Measurements from ENCODE around the gene SCN4A. TPM values are rescaled to one million over a fixed set of nuclear protein-coding genes. Genes with fewer than 3 reads are reported as not detected.
"Not testable (repeated sequence)": the region's sequence is repeated elsewhere in the genome, so short reads cannot be mapped to it uniquely, and the experiment has no call there.

Gene SCN4A
- total RNA-seq, 3 donors from 2014 or later (not counting 1 experiment from before 2014, with no cell fraction given) = 0.10 to 0.14 (median 0.14) TPM

GRCh38 chr17:63919311-63919723 is 53.4 kb downstream of the SCN4A start:
- H3K36me3 ChIP-seq (ENCODE audit: control insufficient read depth, insufficient read depth, low read length) = no peaks in the 10 kb centered on the region
- DNase-seq = peak; percentile 64 to 91
- 48% methylated on average over 8 of the region's 8 CpGs for WGBS (ENCODE audit: insufficient coverage)
- H3K4me3 Mint-ChIP-seq = no peak overlapping the region
- H3K27ac Mint-ChIP-seq = peak overlapping the region in 1 of 2 donors; percentile 68
- H3K9me3 Mint-ChIP-seq = no peaks in the 10 kb centered on the region
- H3K4me1 Mint-ChIP-seq = peaks cover 8 to 11% of the 10 kb centered on the region in 2 donors
- intact Hi-C loops (cut with micrococcal nuclease) = loop anchor here (1.0 to 5.0 kb wide), 6 partner anchors 27 to 363 kb away; no protein-coding TSS in a partner anchor
- no peaks in the 10 kb centered on the region for H3K9me3 ChIP-seq (ENCODE audit: control insufficient read depth, insufficient read depth, low read length)
- H3K4me1 ChIP-seq (ENCODE audit: control insufficient read depth, insufficient read depth, low read length) = peaks cover 19% of the 10 kb centered on the region
- no peaks in the 10 kb centered on the region for H3K27me3 ChIP-seq (ENCODE audit: control insufficient read depth, insufficient read depth, low read length)
- peak; percentile 95 for TF ChIP-seq CTCF (IDR thresholded peaks at IDR 0.05)
- peaks cover 4 to 7% of the 10 kb centered on the region in 2 donors for H3K27me3 Mint-ChIP-seq (ENCODE audit: low read depth in 2 of 2)
- H3K27ac ChIP-seq (ENCODE audit: low read length) = no peak overlapping the region
- peak; percentile 91 to 100 (median 100) for ATAC-seq
- H3K4me3 ChIP-seq (ENCODE audit: low read length) = no peak overlapping the region
- H3K36me3 Mint-ChIP-seq = no peaks in the 10 kb centered on the region

GRCh38 chr17:63918789-63919305 is 53.9 kb downstream of the SCN4A start, which contains the start of gene GH1:
Gene GH1, minus strand, starts transcription at chr17:63918839. Its CDS starts 63 bp downstream, at chr17:63918776.
- Mint-ChIP-seq H3K27ac (peak within 1 kb of the TSS in 1 of 2 donors; percentile 68), H3K4me1 (peaks cover 8 to 11% of the 10 kb centered on the region in 2 donors)
- intact Hi-C loops (cut with micrococcal nuclease) = loop anchor here (1.0 to 5.0 kb wide), 6 partner anchors 27 to 363 kb away; no protein-coding TSS in a partner anchor
- not testable (repeated sequence) for H3K27ac ChIP-seq (ENCODE audit: low read length); H3K4me3 Mint-ChIP-seq; H3K9me3 ChIP-seq (ENCODE audit: control insufficient read depth, insufficient read depth, low read length); H3K4me3 ChIP-seq (ENCODE audit: low read length); ATAC-seq; H3K27me3 ChIP-seq (ENCODE audit: control insufficient read depth, insufficient read depth, low read length); H3K9me3 Mint-ChIP-seq; H3K27me3 Mint-ChIP-seq (ENCODE audit: low read depth in 2 of 2); H3K36me3 ChIP-seq (ENCODE audit: control insufficient read depth, insufficient read depth, low read length); DNase-seq; H3K36me3 Mint-ChIP-seq
- 77% methylated on average over 7 of the region's 10 CpGs for WGBS (ENCODE audit: insufficient coverage)
- H3K4me1 ChIP-seq (ENCODE audit: control insufficient read depth, insufficient read depth, low read length) = peaks cover 19% of the 10 kb centered on the region

GRCh38 chr17:63918305-63918704 is 54.4 kb downstream of the SCN4A start:
- intact Hi-C loops (cut with micrococcal nuclease) = loop anchor here (5.0 kb wide), 2 partner anchors 229 to 364 kb away; no protein-coding TSS in a partner anchor
- WGBS (ENCODE audit: insufficient coverage) = 95% methylated on average over 10 of the region's 10 CpGs
- ATAC-seq = no peak
- Mint-ChIP-seq H3K4me1 (peaks cover 8 to 11% of the 10 kb centered on the region in 2 donors), H3K27ac (no peak overlapping the region), H3K9me3 (no peaks in the 10 kb centered on the region), H3K36me3 (no peaks in the 10 kb centered on the region), H3K4me3 (no peak overlapping the region), H3K27me3 (ENCODE audit: low read depth in 2 of 2) (peaks cover 4 to 7% of the 10 kb centered on the region in 2 donors)
- H3K9me3 ChIP-seq (ENCODE audit: control insufficient read depth, insufficient read depth, low read length) = no peaks in the 10 kb centered on the region
- no peaks in the 10 kb centered on the region for H3K36me3 ChIP-seq (ENCODE audit: control insufficient read depth, insufficient read depth, low read length)
- DNase-seq = no peak
- H3K4me3 ChIP-seq (ENCODE audit: low read length) = no peak overlapping the region
- H3K27ac ChIP-seq (ENCODE audit: low read length) = no peak overlapping the region
- TF ChIP-seq CTCF (IDR thresholded peaks at IDR 0.05) = no peak
- peaks cover 19% of the 10 kb centered on the region for H3K4me1 ChIP-seq (ENCODE audit: control insufficient read depth, insufficient read depth, low read length)
- H3K27me3 ChIP-seq (ENCODE audit: control insufficient read depth, insufficient read depth, low read length) = no peaks in the 10 kb centered on the region

- peaks cover 16% of the 10 kb centered on the region for H3K4me1 ChIP-seq (ENCODE audit: control insufficient read depth, insufficient read depth, low read length)
- no peaks in the 10 kb centered on the region for H3K27me3 ChIP-seq (ENCODE audit: control insufficient read depth, insufficient read depth, low read length)
- intact Hi-C loops (cut with micrococcal nuclease) = loop anchor here (5.0 kb wide), 2 partner anchors 230 to 365 kb away; no protein-coding TSS in a partner anchor
- DNase-seq = no peak
- Mint-ChIP-seq H3K4me3 (no peak overlapping the region), H3K4me1 (peaks cover 8 to 11% of the 10 kb centered on the region in 2 donors), H3K36me3 (no peaks in the 10 kb centered on the region), H3K9me3 (no peaks in the 10 kb centered on the region), H3K27me3 (ENCODE audit: low read depth in 2 of 2) (peaks cover 4 to 7% of the 10 kb centered on the region in 2 donors), H3K27ac (no peak overlapping the region)
- no peak for ATAC-seq
- H3K27ac ChIP-seq (ENCODE audit: low read length) = no peak overlapping the region
- whole genome bisulfite sequencing (ENCODE audit: insufficient coverage) = 90% methylated on average over 13 of the region's 13 CpGs
- H3K36me3 ChIP-seq (ENCODE audit: control insufficient read depth, insufficient read depth, low read length) = no peaks in the 10 kb centered on the region
- TF ChIP-seq CTCF (IDR thresholded peaks at IDR 0.05) = no peak
- H3K4me3 ChIP-seq (ENCODE audit: low read length) = no peak overlapping the region
- no peaks in the 10 kb centered on the region for H3K9me3 ChIP-seq (ENCODE audit: control insufficient read depth, insufficient read depth, low read length)
These were observed 55.1 kb downstream of the SCN4A start for GRCh38 chr17:63917646-63918045.

- 97% methylated on average over 7 of the region's 11 CpGs for WGBS (ENCODE audit: insufficient coverage)
- not testable (repeated sequence) for H3K27me3 Mint-ChIP-seq (ENCODE audit: low read depth in 2 of 2); H3K27ac Mint-ChIP-seq; H3K4me3 ChIP-seq (ENCODE audit: low read length); H3K4me3 Mint-ChIP-seq; H3K9me3 ChIP-seq (ENCODE audit: control insufficient read depth, insufficient read depth, low read length); H3K27ac ChIP-seq (ENCODE audit: low read length); H3K36me3 ChIP-seq (ENCODE audit: control insufficient read depth, insufficient read depth, low read length); ATAC-seq; H3K36me3 Mint-ChIP-seq; DNase-seq; H3K9me3 Mint-ChIP-seq; H3K27me3 ChIP-seq (ENCODE audit: control insufficient read depth, insufficient read depth, low read length)
- intact Hi-C loops (cut with micrococcal nuclease) = loop anchor here (5.0 kb wide), 2 partner anchors 230 to 365 kb away; no protein-coding TSS in a partner anchor
- peaks cover 8 to 11% of the 10 kb centered on the region in 2 donors for H3K4me1 Mint-ChIP-seq
- H3K4me1 ChIP-seq (ENCODE audit: control insufficient read depth, insufficient read depth, low read length) = peaks cover 16% of the 10 kb centered on the region
These were observed 55.5 kb downstream of the SCN4A start for GRCh38 chr17:63917206-63917605.
